Nephron (organoid): ENCODE data around the gene MPHOSPH9.

Experiments
- H3K27ac Mint-ChIP-seq, 3 experiments: 2 replicates each; pipeline ENCODE4 v1.8.0; 2020; ENCODE audit warnings: mixed read lengths in 3 of 3, mild to moderate bottlenecking in 2 of 3, moderate library complexity in 1 of 3
- H3K27me3 Mint-ChIP-seq: 2 replicates; pipeline ENCODE4 v1.8.0; 2021; ENCODE audit warnings: low read depth, mild to moderate bottlenecking, moderate library complexity, mixed read lengths
- H3K36me3 Mint-ChIP-seq: 2 replicates; pipeline ENCODE4 v1.8.0; 2020; ENCODE audit warnings: low read depth, mixed read lengths
- H3K4me1 Mint-ChIP-seq: 2 replicates; pipeline ENCODE4 v1.8.0; 2020; ENCODE audit warnings: mixed read lengths
- H3K4me3 Mint-ChIP-seq, 3 experiments: 2 replicates each; pipeline ENCODE4 v1.8.0; 2020; ENCODE audit warnings: mild to moderate bottlenecking in 3 of 3, mixed read lengths in 3 of 3, moderate library complexity in 2 of 3
- H3K9me3 Mint-ChIP-seq: 2 replicates; pipeline ENCODE4 v1.8.0; 2020; ENCODE audit warnings: mixed read lengths
- TF ChIP-seq, protein P1 (sequence below), 3 experiments: fragments of 200-600 bp; sonication (generic); IDR thresholded peaks; one replicate each; pipeline ENCODE4 v1.5.0; 2021; ENCODE audit warnings: antibody characterized with exemption in 3 of 3; ENCODE audit not compliant: unreplicated experiment in 3 of 3

The MPHOSPH9 gene

DNA sequence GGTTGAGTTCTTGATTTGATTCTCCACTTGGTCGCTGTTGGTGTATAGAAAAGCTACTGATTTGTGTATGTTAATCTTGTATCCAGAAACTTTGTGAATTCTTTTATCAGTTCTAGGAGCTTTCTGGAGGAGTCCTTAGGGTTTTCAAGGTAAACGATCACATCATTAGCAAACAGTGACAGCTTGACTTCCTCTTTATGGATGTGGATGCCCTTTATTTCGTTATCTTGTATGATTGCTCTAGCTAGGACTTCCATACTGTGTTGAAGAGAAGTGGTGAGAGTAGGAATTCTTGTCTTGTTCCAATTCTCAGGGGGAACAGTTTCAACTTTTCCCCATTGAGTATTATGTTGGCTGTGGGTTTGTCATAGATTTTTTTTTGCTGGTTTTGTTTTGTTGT lies 12.7 kb upstream of the MPHOSPH9 start:
- H3K27ac Mint-ChIP-seq: no peak overlapping the region
- peaks cover 33% of the 10 kb centered on the region for H3K9me3 Mint-ChIP-seq
- peaks cover 33% of the 10 kb centered on the region for H3K4me1 Mint-ChIP-seq
- H3K4me3 Mint-ChIP-seq: no peak overlapping the region
- H3K36me3 Mint-ChIP-seq: peaks cover 62% of the 10 kb centered on the region
- TF ChIP-seq, protein P1, sequence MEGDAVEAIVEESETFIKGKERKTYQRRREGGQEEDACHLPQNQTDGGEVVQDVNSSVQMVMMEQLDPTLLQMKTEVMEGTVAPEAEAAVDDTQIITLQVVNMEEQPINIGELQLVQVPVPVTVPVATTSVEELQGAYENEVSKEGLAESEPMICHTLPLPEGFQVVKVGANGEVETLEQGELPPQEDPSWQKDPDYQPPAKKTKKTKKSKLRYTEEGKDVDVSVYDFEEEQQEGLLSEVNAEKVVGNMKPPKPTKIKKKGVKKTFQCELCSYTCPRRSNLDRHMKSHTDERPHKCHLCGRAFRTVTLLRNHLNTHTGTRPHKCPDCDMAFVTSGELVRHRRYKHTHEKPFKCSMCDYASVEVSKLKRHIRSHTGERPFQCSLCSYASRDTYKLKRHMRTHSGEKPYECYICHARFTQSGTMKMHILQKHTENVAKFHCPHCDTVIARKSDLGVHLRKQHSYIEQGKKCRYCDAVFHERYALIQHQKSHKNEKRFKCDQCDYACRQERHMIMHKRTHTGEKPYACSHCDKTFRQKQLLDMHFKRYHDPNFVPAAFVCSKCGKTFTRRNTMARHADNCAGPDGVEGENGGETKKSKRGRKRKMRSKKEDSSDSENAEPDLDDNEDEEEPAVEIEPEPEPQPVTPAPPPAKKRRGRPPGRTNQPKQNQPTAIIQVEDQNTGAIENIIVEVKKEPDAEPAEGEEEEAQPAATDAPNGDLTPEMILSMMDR (IDR thresholded peaks at IDR 0.05; ENCODE audit: unreplicated experiment in 3 of 3): no peak
- H3K27me3 Mint-ChIP-seq: peaks cover 4% of the 10 kb centered on the region

- Mint-ChIP-seq H3K27ac (no peak overlapping the region), H3K4me1 (peaks cover 26% of the 10 kb centered on the region), H3K4me3 (no peak overlapping the region), H3K9me3 (peaks cover 24% of the 10 kb centered on the region), H3K27me3 (peaks cover 4% of the 10 kb centered on the region), H3K36me3 (peaks cover 53% of the 10 kb centered on the region)
- TF ChIP-seq, protein P1 (IDR thresholded peaks at IDR 0.05; ENCODE audit: unreplicated experiment in 3 of 3): no peak
These were observed 10.8 kb upstream of the MPHOSPH9 start for GRCh38 chr12:123243671-123244262.

- H3K36me3 Mint-ChIP-seq: peaks cover 39% of the 10 kb centered on the region
- H3K4me1 Mint-ChIP-seq: peaks cover 24% of the 10 kb centered on the region
- H3K27ac Mint-ChIP-seq: peak overlapping the region; percentile 62 to 87 (median 86)
- H3K27me3 Mint-ChIP-seq: peaks cover 4% of the 10 kb centered on the region
- H3K4me3 Mint-ChIP-seq: peak overlapping the region in 1 of 3 experiments; percentile 53
- TF ChIP-seq, protein P1 (IDR thresholded peaks at IDR 0.05; ENCODE audit: unreplicated experiment in 3 of 3): no peak
- H3K9me3 Mint-ChIP-seq: peaks cover 14% of the 10 kb centered on the region
These were observed 9.4 kb upstream of the MPHOSPH9 start for GRCh38 chr12:123242116-123242904.

- Mint-ChIP-seq H3K27ac (no peak overlapping the region), H3K9me3 (no peaks in the 10 kb centered on the region), H3K27me3 (no peaks in the 10 kb centered on the region), H3K36me3 (peaks cover 23% of the 10 kb centered on the region), H3K4me3 (no peak overlapping the region), H3K4me1 (peaks cover 21% of the 10 kb centered on the region)
- TF ChIP-seq, protein P1 (IDR thresholded peaks at IDR 0.05; ENCODE audit: unreplicated experiment in 3 of 3): no peak
These were observed 6.0 kb upstream of the MPHOSPH9 start for GRCh38 chr12:123238961-123239360.

DNA sequence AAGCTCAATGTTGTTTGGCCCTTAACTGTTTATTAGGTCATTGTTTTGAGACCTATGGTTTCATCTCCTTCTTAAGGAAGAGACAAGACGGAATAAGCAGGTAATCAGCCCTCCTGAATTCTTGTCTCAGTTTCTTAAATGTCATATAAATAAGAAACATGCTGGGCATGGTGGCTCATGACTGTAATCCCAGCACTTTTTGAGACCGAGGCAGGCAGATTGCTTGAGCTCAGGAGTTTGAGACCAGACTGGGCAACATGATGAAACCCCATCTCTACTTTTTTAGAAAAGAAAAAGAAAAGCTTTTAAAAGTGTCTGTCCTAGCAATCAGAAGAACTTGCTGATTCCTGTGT lies 5.4 kb upstream of the MPHOSPH9 start:
- Mint-ChIP-seq H3K27me3 (no peaks in the 10 kb centered on the region), H3K4me1 (peaks cover 28% of the 10 kb centered on the region), H3K36me3 (peaks cover 19% of the 10 kb centered on the region), H3K27ac (no peak overlapping the region), H3K4me3 (peak overlapping the region; percentile 37 to 62 (median 51)), H3K9me3 (no peaks in the 10 kb centered on the region)
- TF ChIP-seq, protein P1 (IDR thresholded peaks at IDR 0.05; ENCODE audit: unreplicated experiment in 3 of 3): peak in 2 of 3 experiments; percentile 5 to 8
